ENCODE measurements around the gene CSMD2.
A peak's percentile ranks its signal among the peaks of the same experiment; 100 is the strongest.

CSMD2 gene

DNA sequence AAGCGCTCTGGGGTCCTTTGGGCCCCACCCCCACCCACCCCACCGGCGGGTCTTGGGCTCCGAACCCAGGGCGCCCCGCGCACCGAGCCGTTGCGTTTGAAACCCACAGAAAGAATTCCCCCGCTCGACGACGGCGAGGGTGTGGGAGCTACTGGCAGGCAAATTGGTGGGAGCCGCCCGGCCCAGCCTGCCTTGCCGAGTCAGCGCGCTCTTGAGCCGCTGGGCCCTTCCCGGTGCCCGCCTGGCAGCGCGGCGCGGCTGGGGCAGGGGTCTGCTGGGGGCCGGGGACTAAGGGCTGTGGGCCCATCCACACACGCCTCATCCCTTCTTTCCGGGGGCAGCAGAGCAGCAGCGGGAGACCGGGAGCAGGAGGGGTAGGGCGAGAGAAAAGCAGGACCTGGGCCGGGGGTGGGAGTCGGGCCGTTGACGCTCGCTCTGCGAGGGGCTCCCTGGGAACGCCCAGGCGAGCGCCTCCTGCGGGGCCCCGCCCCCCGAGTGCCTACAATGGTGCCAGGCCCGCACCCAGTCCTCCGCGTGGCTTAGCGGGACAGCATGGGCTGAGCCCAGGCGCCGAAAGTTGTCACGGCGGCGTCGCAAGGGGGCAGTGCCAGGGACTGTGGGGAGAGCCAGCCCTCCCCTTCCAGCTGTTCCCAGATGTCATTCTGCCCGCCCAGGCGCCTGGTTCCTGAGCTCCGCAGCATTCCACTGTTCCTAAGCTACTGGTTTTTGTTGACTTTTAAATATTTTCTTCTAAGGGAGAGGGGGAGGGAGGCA is 12.0 kb upstream of the CSMD2 start, which contains the start of gene C1orf94:
Gene C1orf94 (plus strand): TSS at position 78 of the 774 bp plus-strand sequence. CDS start 883 bp downstream, outside the sequence.
- H3K9ac ChIP-seq (ENCODE audit: low read depth, low read length), result no peak within 1 kb of the TSS
- H3K9me3 ChIP-seq (ENCODE audit: control insufficient read depth, insufficient read depth, low read length), result no peaks in the 10 kb centered on the region
- H3K27ac ChIP-seq (ENCODE audit: low read depth, low read length), result no peak within 1 kb of the TSS
- no peaks in the 10 kb centered on the region for H3K36me3 ChIP-seq (ENCODE audit: control insufficient read depth, insufficient read depth, low read length)
- H3K4me1 ChIP-seq (ENCODE audit: control insufficient read depth, insufficient read depth, low read length), result peaks cover 33% of the 10 kb centered on the region
- peaks cover 21% of the 10 kb centered on the region for H3K27me3 ChIP-seq (ENCODE audit: control insufficient read depth, insufficient read depth, low read length)
- peak within 1 kb of the TSS; percentile 53 for H3K4me3 ChIP-seq (ENCODE audit: low read depth, low read length)

DNA sequence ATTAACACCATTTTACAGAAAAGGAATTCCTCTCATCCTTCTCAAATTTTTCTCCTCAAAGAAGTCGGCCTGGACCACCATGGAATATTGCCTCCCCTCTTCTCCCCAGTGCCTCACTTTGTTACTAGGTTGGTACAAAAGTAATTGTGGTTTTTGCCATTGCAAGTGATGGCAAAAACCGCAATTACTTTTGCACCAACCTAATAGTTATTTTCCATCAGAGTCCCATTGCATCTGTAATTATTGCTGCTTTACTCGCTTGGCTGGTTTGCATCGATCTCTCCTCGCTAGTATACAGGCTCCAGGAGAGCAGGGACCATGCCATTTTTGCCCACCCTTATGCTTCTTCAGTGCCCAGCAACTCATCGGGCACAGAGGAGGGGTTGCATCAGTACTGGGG is 10.7 kb upstream of the CSMD2 start:
- H3K9me3 ChIP-seq (ENCODE audit: control insufficient read depth, insufficient read depth, low read length), result no peaks in the 10 kb centered on the region
- no peak overlapping the region for H3K4me3 ChIP-seq (ENCODE audit: low read depth, low read length)
- no peak overlapping the region for H3K9ac ChIP-seq (ENCODE audit: low read depth, low read length)
- peaks cover 34% of the 10 kb centered on the region for H3K4me1 ChIP-seq (ENCODE audit: control insufficient read depth, insufficient read depth, low read length)
- peaks cover 21% of the 10 kb centered on the region for H3K27me3 ChIP-seq (ENCODE audit: control insufficient read depth, insufficient read depth, low read length)
- H3K27ac ChIP-seq (ENCODE audit: low read depth, low read length), result no peak overlapping the region
- H3K36me3 ChIP-seq (ENCODE audit: control insufficient read depth, insufficient read depth, low read length), result no peaks in the 10 kb centered on the region

DNA sequence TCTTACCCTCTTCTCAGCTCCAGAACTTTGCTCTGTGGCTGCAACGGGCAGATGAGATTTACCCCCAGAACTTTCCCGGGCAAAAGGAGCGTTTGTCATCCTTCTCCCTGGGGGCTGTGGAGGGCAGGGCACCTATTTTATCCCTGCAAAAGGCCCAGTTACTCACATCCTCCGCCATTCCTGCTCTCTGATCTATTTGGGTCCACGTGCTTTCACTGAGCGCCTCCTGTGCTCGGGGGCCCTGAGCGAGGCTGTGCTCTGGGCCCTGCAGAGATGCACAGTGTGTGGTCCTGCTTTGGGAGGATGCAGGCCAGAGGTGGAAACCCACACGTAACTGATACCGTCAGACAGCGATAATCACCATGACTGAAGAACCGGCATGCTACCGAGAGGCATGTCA is 2.4 kb upstream of the CSMD2 start:
- H3K36me3 ChIP-seq (ENCODE audit: control insufficient read depth, insufficient read depth, low read length), result no peaks in the 10 kb centered on the region
- H3K4me1 ChIP-seq (ENCODE audit: control insufficient read depth, insufficient read depth, low read length), result peaks cover 21% of the 10 kb centered on the region
- H3K27me3 ChIP-seq (ENCODE audit: control insufficient read depth, insufficient read depth, low read length), result peaks cover 6% of the 10 kb centered on the region; the same call in 1 of the 2 replicates
- H3K4me3 ChIP-seq (ENCODE audit: low read depth, low read length), result peak overlapping the region; percentile 82
- H3K9ac ChIP-seq (ENCODE audit: low read depth, low read length), result peak overlapping the region; percentile 74
- H3K27ac ChIP-seq (ENCODE audit: low read depth, low read length), result peak overlapping the region; percentile 91
- no peaks in the 10 kb centered on the region for H3K9me3 ChIP-seq (ENCODE audit: control insufficient read depth, insufficient read depth, low read length)

DNA sequence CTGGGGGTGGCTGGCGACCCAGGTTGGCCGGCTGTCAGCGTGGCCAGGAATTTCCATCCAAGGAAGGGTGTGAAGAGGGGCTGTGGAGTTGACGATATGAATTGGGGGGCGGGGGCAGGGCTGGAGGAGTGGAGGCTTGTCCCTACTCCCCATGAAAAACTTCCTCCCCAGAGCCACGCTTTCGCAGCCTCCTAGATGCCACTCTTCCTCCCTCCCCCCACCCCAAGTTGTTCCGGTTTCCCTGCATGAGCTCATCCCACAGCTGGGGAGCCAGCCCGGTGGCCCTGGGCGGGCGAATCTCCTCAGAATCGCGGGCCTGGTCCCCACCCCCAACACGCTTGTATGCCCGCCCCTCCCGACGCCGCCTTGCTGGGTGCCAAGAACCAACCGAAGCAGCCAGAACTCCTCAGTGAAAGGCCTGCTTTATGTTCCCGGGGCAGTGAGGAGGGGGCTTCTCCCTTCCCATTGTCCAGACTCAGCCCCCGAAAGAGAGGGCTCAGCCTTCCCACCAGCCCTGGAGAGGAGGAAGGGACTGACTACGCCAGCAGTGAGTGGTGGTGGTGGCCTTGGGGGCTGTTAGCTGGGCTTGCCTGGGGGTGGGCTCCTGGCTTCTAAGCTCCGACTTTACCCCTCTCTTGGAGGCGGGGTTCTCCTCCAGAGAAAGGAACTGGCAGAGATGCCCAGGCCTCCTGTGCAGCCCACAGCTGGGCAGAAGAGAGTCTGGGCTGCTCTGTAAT is 1.8 kb upstream of the CSMD2 start:
- Histone ChIP-seq H3K4me3 (ENCODE audit: low read depth, low read length) (peak overlapping the region; percentile 82), H3K36me3 (ENCODE audit: control insufficient read depth, insufficient read depth, low read length) (no peaks in the 10 kb centered on the region), H3K9me3 (ENCODE audit: control insufficient read depth, insufficient read depth, low read length) (no peaks in the 10 kb centered on the region), H3K27ac (ENCODE audit: low read depth, low read length) (peak overlapping the region; percentile 91), H3K4me1 (ENCODE audit: control insufficient read depth, insufficient read depth, low read length) (peaks cover 19% of the 10 kb centered on the region), H3K9ac (ENCODE audit: low read depth, low read length) (peak overlapping the region; percentile 74), H3K27me3 (ENCODE audit: control insufficient read depth, insufficient read depth, low read length) (peaks cover 6% of the 10 kb centered on the region; the same call in 1 of the 2 replicates)

DNA sequence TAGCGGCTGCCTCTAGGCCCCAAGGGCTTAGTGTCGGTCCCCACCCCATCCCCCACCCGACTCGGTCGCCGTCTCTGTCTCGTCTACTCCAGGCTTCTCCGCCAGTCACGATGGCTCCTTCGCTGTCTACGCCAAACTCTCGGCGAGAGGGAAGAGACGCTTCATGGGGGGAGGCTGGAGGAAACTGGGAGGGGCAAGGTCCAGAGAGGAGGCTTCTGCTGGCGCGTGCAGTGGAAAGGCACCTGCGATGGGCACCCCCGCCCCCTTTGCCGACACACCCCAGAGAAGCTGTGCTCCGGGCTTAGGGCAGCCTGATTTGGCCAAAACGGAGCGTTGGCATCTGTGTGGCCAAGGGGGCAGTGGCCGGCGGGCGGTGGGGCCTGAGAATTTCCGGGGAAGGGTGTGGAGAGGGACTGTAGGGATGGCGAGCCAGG is 1.2 kb upstream of the CSMD2 start:
- Histone ChIP-seq H3K9me3 (ENCODE audit: control insufficient read depth, insufficient read depth, low read length) (no peaks in the 10 kb centered on the region), H3K9ac (ENCODE audit: low read depth, low read length) (peak overlapping the region; percentile 69), H3K27me3 (ENCODE audit: control insufficient read depth, insufficient read depth, low read length) (peaks cover 6% of the 10 kb centered on the region; the same call in 1 of the 2 replicates), H3K4me3 (ENCODE audit: low read depth, low read length) (peak overlapping the region; percentile 82), H3K36me3 (ENCODE audit: control insufficient read depth, insufficient read depth, low read length) (no peaks in the 10 kb centered on the region), H3K27ac (ENCODE audit: low read depth, low read length) (peak overlapping the region; percentile 80), H3K4me1 (ENCODE audit: control insufficient read depth, insufficient read depth, low read length) (peaks cover 19% of the 10 kb centered on the region)

DNA sequence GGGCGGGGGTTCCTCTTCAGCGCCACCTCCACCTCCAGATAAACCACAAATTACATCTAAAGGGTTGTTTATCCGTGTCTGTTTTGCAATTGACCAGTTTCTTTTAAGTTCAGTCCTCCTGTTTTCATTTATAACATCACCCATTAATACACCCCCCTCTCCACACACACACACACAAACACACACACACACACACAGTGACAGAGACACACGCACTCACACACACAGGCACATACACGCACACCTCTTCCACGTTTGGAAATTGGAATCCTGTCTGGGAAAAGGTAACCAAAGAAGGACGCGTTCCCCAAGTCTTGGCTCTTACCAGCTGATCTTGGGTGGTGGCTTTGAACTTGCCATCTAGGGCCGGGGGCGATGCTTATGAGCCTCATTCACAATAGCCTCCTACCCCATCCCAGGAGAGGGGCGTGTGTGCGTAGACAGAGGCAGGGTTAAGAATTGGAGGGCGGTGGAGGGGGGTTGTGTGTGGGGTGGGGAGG is 442 bp upstream of the CSMD2 start:
- H3K36me3 ChIP-seq (ENCODE audit: control insufficient read depth, insufficient read depth, low read length), result no peaks in the 10 kb centered on the region
- peaks cover 19% of the 10 kb centered on the region for H3K4me1 ChIP-seq (ENCODE audit: control insufficient read depth, insufficient read depth, low read length)
- H3K27ac ChIP-seq (ENCODE audit: low read depth, low read length), result peak overlapping the region; percentile 80
- peaks cover 6% of the 10 kb centered on the region; the same call in 1 of the 2 replicates for H3K27me3 ChIP-seq (ENCODE audit: control insufficient read depth, insufficient read depth, low read length)
- no peaks in the 10 kb centered on the region for H3K9me3 ChIP-seq (ENCODE audit: control insufficient read depth, insufficient read depth, low read length)
- H3K4me3 ChIP-seq (ENCODE audit: low read depth, low read length), result peak overlapping the region; percentile 82
- no peak overlapping the region for H3K9ac ChIP-seq (ENCODE audit: low read depth, low read length)

DNA sequence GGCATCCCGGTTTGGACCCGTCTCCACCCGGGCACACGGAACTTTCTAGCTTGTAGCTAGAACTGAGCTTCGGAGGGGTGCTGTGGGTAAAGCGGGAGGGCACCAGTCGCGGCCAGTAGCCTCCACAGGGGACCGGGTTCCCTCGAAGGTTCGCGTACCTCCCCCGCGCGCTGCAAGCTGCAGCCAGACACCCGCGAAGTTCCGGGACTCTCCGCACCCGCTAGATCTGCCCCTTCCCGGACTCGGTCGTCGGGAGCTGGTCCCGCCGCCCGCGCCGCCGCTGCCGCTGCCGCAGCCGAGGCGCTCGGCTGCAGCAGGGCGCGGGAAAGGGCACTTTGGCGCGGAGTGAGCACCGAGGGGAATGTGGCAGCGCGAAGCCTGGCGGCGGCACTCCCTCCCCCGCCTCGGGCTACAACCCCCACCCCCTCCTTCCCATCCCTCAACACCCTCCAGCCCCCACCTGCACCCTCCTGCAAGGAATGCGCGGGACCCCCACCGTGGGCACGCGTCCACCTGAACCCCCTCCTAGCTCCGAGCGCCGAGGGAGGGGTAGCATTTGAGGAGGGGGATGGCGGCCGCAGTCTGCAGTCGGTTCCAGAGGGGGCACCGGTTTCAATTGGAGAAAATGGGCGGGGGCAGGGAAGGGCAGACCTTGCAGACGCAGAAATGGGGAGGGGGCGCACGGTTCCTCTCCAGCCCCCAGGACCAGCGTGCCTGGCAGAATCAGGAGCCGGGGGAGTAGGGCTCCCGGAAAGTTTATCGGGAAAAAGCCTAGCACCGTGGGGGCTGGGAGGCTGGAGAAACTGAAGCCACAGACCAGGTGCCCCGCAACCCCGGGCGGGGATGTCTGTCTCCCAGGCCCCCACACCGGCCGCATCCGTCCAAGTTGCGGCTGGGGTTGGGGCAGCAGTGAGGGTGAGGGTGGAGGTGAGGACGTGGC is 968 bp downstream of the CSMD2 start:
- Histone ChIP-seq H3K9ac (ENCODE audit: low read depth, low read length) (peak overlapping the region; percentile 48; the same call in 1 of the 2 replicates), H3K27me3 (ENCODE audit: control insufficient read depth, insufficient read depth, low read length) (peaks cover 6% of the 10 kb centered on the region; the same call in 1 of the 2 replicates), H3K27ac (ENCODE audit: low read depth, low read length) (peak overlapping the region; percentile 22), H3K4me3 (ENCODE audit: low read depth, low read length) (peak overlapping the region; percentile 82), H3K9me3 (ENCODE audit: control insufficient read depth, insufficient read depth, low read length) (no peaks in the 10 kb centered on the region), H3K4me1 (ENCODE audit: control insufficient read depth, insufficient read depth, low read length) (peaks cover 19% of the 10 kb centered on the region), H3K36me3 (ENCODE audit: control insufficient read depth, insufficient read depth, low read length) (peaks cover 2% of the 10 kb centered on the region; the same call in 1 of the 2 replicates)

DNA sequence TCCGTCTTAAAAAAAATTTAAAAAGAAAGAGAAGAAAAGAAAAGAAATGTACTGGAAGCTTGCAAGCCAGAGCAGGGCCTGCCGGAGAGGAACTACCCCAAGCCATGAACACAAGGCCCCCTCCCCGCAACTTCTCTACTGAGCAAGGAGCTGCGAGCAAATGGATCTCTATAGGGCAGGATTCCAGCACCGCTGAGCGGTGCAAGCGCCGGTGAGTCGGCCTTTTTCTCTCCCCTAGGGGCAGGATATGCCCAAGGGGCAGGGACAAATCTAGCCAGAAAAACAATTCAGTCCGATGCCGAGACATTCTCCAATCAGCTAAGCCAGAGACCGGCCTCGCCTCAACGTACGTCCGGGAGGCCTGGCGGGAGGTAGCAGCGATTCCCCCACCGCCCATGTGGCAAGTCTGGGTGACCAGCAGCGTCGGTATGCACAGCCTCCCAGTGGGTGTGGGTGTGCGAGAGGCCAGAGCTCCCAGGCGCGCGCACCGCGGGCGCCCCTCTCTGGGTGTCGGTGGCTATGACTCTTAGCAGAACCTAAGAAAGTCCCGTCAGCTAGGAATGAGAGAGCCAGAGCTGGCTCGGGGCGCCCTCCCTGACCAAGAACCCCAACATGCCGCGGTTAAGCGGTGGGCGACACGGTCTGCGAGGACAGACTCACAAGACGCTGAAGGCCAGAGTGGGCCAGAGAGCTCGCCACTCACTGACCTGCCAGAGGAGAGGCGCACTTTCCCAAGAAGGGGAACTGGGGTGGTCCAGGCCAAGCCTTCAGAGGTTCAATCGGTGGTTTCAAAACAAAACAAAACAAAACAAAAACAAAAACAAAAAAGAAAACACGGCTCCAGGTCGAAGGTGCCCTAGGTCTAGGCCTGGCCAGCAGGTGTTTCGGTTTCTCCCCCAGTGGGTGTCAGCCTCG is 1.9 kb downstream of the CSMD2 start:
- peaks cover 6% of the 10 kb centered on the region; the same call in 1 of the 2 replicates for H3K27me3 ChIP-seq (ENCODE audit: control insufficient read depth, insufficient read depth, low read length)
- H3K36me3 ChIP-seq (ENCODE audit: control insufficient read depth, insufficient read depth, low read length), result peaks cover 2% of the 10 kb centered on the region; the same call in 1 of the 2 replicates
- peak overlapping the region; percentile 48; the same call in 1 of the 2 replicates for H3K9ac ChIP-seq (ENCODE audit: low read depth, low read length)
- no peaks in the 10 kb centered on the region for H3K9me3 ChIP-seq (ENCODE audit: control insufficient read depth, insufficient read depth, low read length)
- peak overlapping the region; percentile 5 for H3K27ac ChIP-seq (ENCODE audit: low read depth, low read length)
- H3K4me3 ChIP-seq (ENCODE audit: low read depth, low read length), result peak overlapping the region; percentile 82
- peaks cover 14% of the 10 kb centered on the region for H3K4me1 ChIP-seq (ENCODE audit: control insufficient read depth, insufficient read depth, low read length)

DNA sequence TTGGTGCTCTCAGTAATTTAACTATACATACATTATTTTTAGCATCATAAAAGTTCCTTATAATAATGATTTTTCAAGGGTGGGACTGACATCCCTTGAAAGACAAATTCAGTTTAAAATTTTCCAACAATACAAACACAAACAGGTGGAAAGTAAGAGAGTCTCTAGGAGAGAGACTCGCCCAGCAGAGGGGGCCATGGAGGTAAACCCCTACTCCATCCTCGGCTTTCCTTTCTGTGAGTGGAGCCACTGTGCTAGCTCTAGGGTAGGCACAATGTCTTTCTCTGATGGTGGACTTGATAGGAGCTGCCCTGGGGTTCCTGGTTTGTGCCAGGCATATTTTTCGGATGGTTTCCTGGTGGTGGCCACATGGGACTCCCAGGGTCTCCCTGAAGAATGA is 8.3 kb downstream of the CSMD2 start:
- Histone ChIP-seq H3K27me3 (ENCODE audit: control insufficient read depth, insufficient read depth, low read length) (no peaks in the 10 kb centered on the region), H3K4me3 (ENCODE audit: low read depth, low read length) (no peak overlapping the region), H3K4me1 (ENCODE audit: control insufficient read depth, insufficient read depth, low read length) (no peaks in the 10 kb centered on the region; the same call in 1 of the 2 replicates), H3K36me3 (ENCODE audit: control insufficient read depth, insufficient read depth, low read length) (peaks cover 6% of the 10 kb centered on the region; the same call in 1 of the 2 replicates), H3K9ac (ENCODE audit: low read depth, low read length) (no peak overlapping the region), H3K9me3 (ENCODE audit: control insufficient read depth, insufficient read depth, low read length) (no peaks in the 10 kb centered on the region), H3K27ac (ENCODE audit: low read depth, low read length) (no peak overlapping the region)

All from HUES48 (cell line).